Upper lobe of left lung (tissue), 6 donors: ENCODE data around the gene AFG1L. TPM values are rescaled to one million over a fixed set of nuclear protein-coding genes. Genes with fewer than 3 reads are reported as not detected.
A peak's percentile ranks its signal among the peaks of the same experiment; 100 is the strongest.
"Not testable (repeated sequence)": the region's sequence is repeated elsewhere in the genome, so short reads cannot be mapped to it uniquely, and the experiment has no call there.

ENCODE experiments used
- ATAC-seq, 2 donors: fragments of 200-7000 bp; cut with Tn5 transposase; one replicate each; pipeline ENCODE4 v1.9.1; 2022; ENCODE audit warnings: mild to moderate bottlenecking in 2 of 2, moderate library complexity in 2 of 2; ENCODE audit not compliant: low FRiP score in 2 of 2
- DNase-seq, 2 donors: peaks; one replicate each; pipeline ENCODE4 v3.0.0-alpha.2; 2019 to 2020
- H3K27ac ChIP-seq, 4 donors: fragments of 200-600 bp; sonication (generic); one replicate each; pipeline ENCODE4 v1.5.1; 2016 to 2019
- H3K27me3 ChIP-seq, 4 donors: fragments of 200-600 bp; sonication (generic); one replicate each; pipeline ENCODE4 v1.5.1; 2017 to 2019
- H3K36me3 ChIP-seq, 4 donors: fragments of 200-600 bp; sonication (generic); one replicate each; pipeline ENCODE4 v1.5.1; 2016 to 2019
- H3K4me1 ChIP-seq, 4 donors: fragments of 200-600 bp; sonication (generic); one replicate each; pipeline ENCODE4 v1.5.1; 2018 to 2019
- H3K4me3 ChIP-seq, 4 donors: fragments of 200-600 bp; sonication (generic); one replicate each; pipeline ENCODE4 v1.5.1; 2017 to 2019; ENCODE audit warnings: mild to moderate bottlenecking in 2 of 4, moderate library complexity in 1 of 4
- H3K9me3 ChIP-seq, 4 donors: fragments of 200-600 bp; sonication (generic); one replicate each; pipeline ENCODE4 v1.5.1; 2018 to 2019
- CTCF ChIP-seq, 6 experiments: fragments of 450-650 bp in 4 of 6; fragments of 200-600 bp in 2 of 6; sonication (generic) in 2 of 6; IDR thresholded peaks; one replicate each; pipeline ENCODE4 v1.5.1; 2016 to 2019; ENCODE audit warnings: antibody characterized with exemption in 6 of 6
- EP300 ChIP-seq, 4 donors: sonication (generic); formaldehyde crosslinking; IDR thresholded peaks; one replicate each; pipeline ENCODE4 v1.5.1; 2017; ENCODE audit warnings: antibody characterized with exemption in 4 of 4, control low read depth in 2 of 4
- POLR2A ChIP-seq, 4 donors: fragments of 450-650 bp; IDR thresholded peaks; one replicate each; pipeline ENCODE4 v1.5.1; 2016 to 2017; ENCODE audit warnings: antibody characterized with exemption in 4 of 4, mild to moderate bottlenecking in 2 of 4
- POLR2AphosphoS5 ChIP-seq, 2 donors: sonication (generic); formaldehyde crosslinking; IDR thresholded peaks; one replicate each; pipeline ENCODE4 v1.5.1; 2017; ENCODE audit warnings: antibody characterized with exemption in 2 of 2
- WGBS, 2 donors: methylation state at CpG; one replicate each; pipeline ENCODE4 v1.1.5; 2017 to 2018; 5-methylcytosine and 5-hydroxymethylcytosine counted together
- total RNA-seq, 6 donors: library from RNA; depleted of rRNA in 4 of 6; stranded (reverse); fragments of >200 nt in 4 of 6; gene quantifications; one replicate each; pipeline versions ENCODE4 v1.1.0 to v1.2.1, GENCODE V29; 2016 to 2021
- donor health status: DM: no; HTN: no; CAD: no; lungs with moderate emphysema.
- donor health status: DM: no; HTN: yes; CAD: no; lungs with severe emphysema.

AFG1L gene
- total RNA-seq, 6 donors from 2014 or later: 2.6 to 19.9 (median 7.0) TPM

- ATAC-seq: peak in 1 of 2 donors; percentile 28
Observed at GRCh38 chr6:108438918-108439317, 144.1 kb downstream of the AFG1L start.

GRCh38 chr6:108441141-108441540 is 146.3 kb downstream of the AFG1L start:
- DNase-seq (no peak), ATAC-seq (no peak)
- Histone ChIP-seq H3K9me3 (no peaks in the 10 kb centered on the region), H3K4me3 (no peak overlapping the region), H3K36me3 (no peaks in the 10 kb centered on the region), H3K4me1 (no peaks in the 10 kb centered on the region), H3K27me3 (no peaks in the 10 kb centered on the region), H3K27ac (no peak overlapping the region)
- no peak for TF ChIP-seq EP300 (IDR thresholded peaks at IDR 0.05)
- no peak for TF ChIP-seq POLR2A (IDR thresholded peaks at IDR 0.05)
- TF ChIP-seq POLR2AphosphoS5 (IDR thresholded peaks at IDR 0.05): no peak
- TF ChIP-seq CTCF (IDR thresholded peaks at IDR 0.05): no peak

More at GRCh38 chr6:108438918-108439317, 144.1 kb downstream of the AFG1L start:
- Histone ChIP-seq H3K27me3 (no peaks in the 10 kb centered on the region), H3K36me3 (no peaks in the 10 kb centered on the region), H3K4me3 (no peak overlapping the region), H3K9me3 (no peaks in the 10 kb centered on the region), H3K27ac (no peak overlapping the region), H3K4me1 (peaks cover 0 to 3% (median 0%) of the 10 kb centered on the region in 4 donors)
- no peak for TF ChIP-seq EP300 (IDR thresholded peaks at IDR 0.05)
- WGBS, 2 donors: 53 to 56% methylated on average over 8 of the region's 8 CpGs
- DNase-seq: no peak

GRCh38 chr6:108442770-108443520 is 148.1 kb downstream of the AFG1L start:
- WGBS, 2 donors: 86 to 100% methylated on average over 2 of the region's 2 CpGs
- Histone ChIP-seq H3K9me3 (no peaks in the 10 kb centered on the region), H3K36me3 (no peaks in the 10 kb centered on the region), H3K27me3 (no peaks in the 10 kb centered on the region), H3K4me3 (no peak overlapping the region), H3K4me1 (peaks cover 0 to 7% (median 0%) of the 10 kb centered on the region in 4 donors), H3K27ac (no peak overlapping the region)
- ATAC-seq (no peak), DNase-seq (no peak)
- no peak for TF ChIP-seq EP300 (IDR thresholded peaks at IDR 0.05)

GRCh38 chr6:108446629-108447150 is 151.8 kb downstream of the AFG1L start:
- no peak for ATAC-seq
- Histone ChIP-seq H3K9me3 (no peaks in the 10 kb centered on the region), H3K27me3 (no peaks in the 10 kb centered on the region), H3K27ac (no peak overlapping the region), H3K4me1 (peaks cover 0 to 7% (median 0%) of the 10 kb centered on the region in 4 donors), H3K4me3 (no peak overlapping the region), H3K36me3 (no peaks in the 10 kb centered on the region)
- 94 to 100% methylated on average over 3 of the region's 3 CpGs for WGBS, 2 donors
- TF ChIP-seq POLR2AphosphoS5 (IDR thresholded peaks at IDR 0.05) (no peak), POLR2A (IDR thresholded peaks at IDR 0.05) (no peak), CTCF (IDR thresholded peaks at IDR 0.05) (no peak), EP300 (IDR thresholded peaks at IDR 0.05) (no peak)
- no peak for DNase-seq

GRCh38 chr6:108448481-108448880 is 153.6 kb downstream of the AFG1L start:
- WGBS, 2 donors: 67 to 79% methylated on average over 1 of the region's 1 CpG
- Histone ChIP-seq H3K27me3 (no peaks in the 10 kb centered on the region), H3K27ac (no peak overlapping the region), H3K4me1 (peaks cover 0 to 7% (median 3%) of the 10 kb centered on the region in 4 donors), H3K4me3 (no peak overlapping the region), H3K36me3 (no peaks in the 10 kb centered on the region), H3K9me3 (no peaks in the 10 kb centered on the region)
- DNase-seq: no peak
- no peak for ATAC-seq
- TF ChIP-seq EP300 (IDR thresholded peaks at IDR 0.05) (no peak), CTCF (IDR thresholded peaks at IDR 0.05) (no peak), POLR2A (IDR thresholded peaks at IDR 0.05) (no peak), POLR2AphosphoS5 (IDR thresholded peaks at IDR 0.05) (no peak)

- not testable (repeated sequence) for H3K27me3 ChIP-seq, ATAC-seq, H3K4me1 ChIP-seq, H3K36me3 ChIP-seq, H3K4me3 ChIP-seq, H3K9me3 ChIP-seq, DNase-seq, H3K27ac ChIP-seq
- 33 to 100% methylated on average over 1 of the region's 1 CpG for WGBS, 2 donors
Observed at GRCh38 chr6:108449717-108450116, 154.9 kb downstream of the AFG1L start.
